Epithelial cell of prostate (primary cell): ENCODE results near the gene ADARB1.

ENCODE experiments used
- DNase-seq: peaks from one replicate; pipeline ENCODE4 v3.0.0-alpha.2; 2011; ENCODE audit warnings: low read depth, low spot score
- H3K27ac ChIP-seq: fragments of 450-650 bp; 2 replicates; pipeline ENCODE4 v1.5.1; 2017; ENCODE audit warnings: mild to moderate bottlenecking

ADARB1 gene

GRCh38 chr21:45053561-45054226 is 20.7 kb upstream of the ADARB1 start:
- H3K27ac ChIP-seq, result no peak overlapping the region
- DNase-seq, result no peak

GRCh38 chr21:45054227-45054926 is 20.0 kb upstream of the ADARB1 start:
- no peak for DNase-seq
- H3K27ac ChIP-seq, result no peak overlapping the region

- DNase-seq, result no peak
- no peak overlapping the region for H3K27ac ChIP-seq
Measured at GRCh38 chr21:45054927-45055612, 19.3 kb upstream of the ADARB1 start.

- H3K27ac ChIP-seq, result no peak overlapping the region
- DNase-seq, result no peak
Measured at GRCh38 chr21:45055861-45056260, 18.5 kb upstream of the ADARB1 start.

- no peak for DNase-seq
- H3K27ac ChIP-seq, result no peak overlapping the region
Measured at GRCh38 chr21:45056296-45056904, 18.0 kb upstream of the ADARB1 start.

GRCh38 chr21:45056917-45057560 is 17.3 kb upstream of the ADARB1 start:
- no peak overlapping the region for H3K27ac ChIP-seq
- DNase-seq, result no peak

- no peak overlapping the region for H3K27ac ChIP-seq
- DNase-seq, result no peak
Measured at GRCh38 chr21:45057886-45058285, 16.5 kb upstream of the ADARB1 start.

- DNase-seq, result no peak
- no peak overlapping the region for H3K27ac ChIP-seq
Measured at GRCh38 chr21:45059121-45059520, 15.3 kb upstream of the ADARB1 start.

- DNase-seq, result no peak
- H3K27ac ChIP-seq, result no peak overlapping the region
Measured at GRCh38 chr21:45060089-45060488, 14.3 kb upstream of the ADARB1 start.

- H3K27ac ChIP-seq, result no peak overlapping the region
- no peak for DNase-seq
Measured at GRCh38 chr21:45060675-45061311, 13.6 kb upstream of the ADARB1 start.

GRCh38 chr21:45064091-45064490 is 10.3 kb upstream of the ADARB1 start:
- H3K27ac ChIP-seq, result no peak overlapping the region
- DNase-seq, result no peak

- no peak overlapping the region for H3K27ac ChIP-seq
- no peak for DNase-seq
Measured at GRCh38 chr21:45064618-45065399, 9.6 kb upstream of the ADARB1 start.

GRCh38 chr21:45067462-45068285 is 6.7 kb upstream of the ADARB1 start:
- DNase-seq, result no peak
- H3K27ac ChIP-seq, result no peak overlapping the region

GRCh38 chr21:45069085-45069484 is 5.3 kb upstream of the ADARB1 start:
- no peak overlapping the region for H3K27ac ChIP-seq
- no peak for DNase-seq

- no peak overlapping the region for H3K27ac ChIP-seq
- no peak for DNase-seq
Measured at GRCh38 chr21:45069711-45070110, 4.7 kb upstream of the ADARB1 start.

- no peak overlapping the region for H3K27ac ChIP-seq
- DNase-seq, result no peak
Measured at GRCh38 chr21:45071078-45071873, 3.1 kb upstream of the ADARB1 start.

- no peak overlapping the region for H3K27ac ChIP-seq
- DNase-seq, result no peak
Measured at GRCh38 chr21:45071874-45072737, 2.3 kb upstream of the ADARB1 start.
